PC-3 (cell line): ENCODE results near the gene DOCK1. TPM values are rescaled to one million over a fixed set of nuclear protein-coding genes. Genes with fewer than 3 reads are reported as not detected.
A peak's percentile ranks its signal among the peaks of the same experiment; 100 is the strongest.

Source experiments
- ATAC-seq: fragments of 200-7000 bp; cut with Tn5 transposase; 2 replicates; pipeline ENCODE4 v1.9.1; 2020; ENCODE audit warnings: mild to moderate bottlenecking, moderate library complexity
- BruUV-seq: library from RNA; stranded (reverse); fragments of 400-500 nt; replicated peaks from 2 replicates; lab custom pipeline; 2021; lab: Mats Ljungman, UMichigan
- CTCF ChIA-PET: fragments of 300-600 bp; sonication (Branson Sonifier 250); formaldehyde crosslinking; loops from one replicate; lab custom pipeline; 2022; ENCODE audit warnings: antibody characterized with exemption; lab: Charles Lee
- POLR2A ChIA-PET: fragments of 300-600 bp; sonication (Branson Sonifier 250); formaldehyde crosslinking; loops from one replicate; lab custom pipeline; 2022; ENCODE audit warnings: antibody characterized with exemption; ENCODE audit not compliant: unreplicated experiment; lab: Charles Lee
- DNase-seq: peaks from one replicate; pipeline ENCODE4 v3.0.0-alpha.2; 2015
- H2AFZ ChIP-seq: fragments of 300-600 bp; sonication (generic); 2 replicates; pipeline ENCODE4 v1.6.0; 2016; ENCODE audit warnings: antibody characterized with exemption, low read length
- H3F3A ChIP-seq: fragments of 300-600 bp; sonication (generic); one replicate; pipeline ENCODE4 v1.6.0; 2017; ENCODE audit warnings: antibody characterized with exemption, low read length, control low read depth, mild to moderate bottlenecking; ENCODE audit not compliant: unreplicated experiment
- H3K27ac ChIP-seq: fragments of 300-600 bp; sonication (generic); 2 replicates; pipeline ENCODE4 v1.5.1; 2016; ENCODE audit warnings: mild to moderate bottlenecking, low read length
- H3K27me3 ChIP-seq: fragments of 300-600 bp; sonication (generic); 2 replicates; pipeline ENCODE4 v1.6.1; 2016; ENCODE audit warnings: low read length, mixed read lengths
- H3K36me3 ChIP-seq: fragments of 300-600 bp; sonication (generic); 2 replicates; pipeline ENCODE4 v1.6.1; 2016; ENCODE audit warnings: low read depth, mixed run types, low read length, mixed read lengths
- H3K4me1 ChIP-seq: fragments of 300-600 bp; sonication (generic); 2 replicates; pipeline ENCODE4 v1.5.1; 2016; ENCODE audit warnings: low read length; ENCODE audit not compliant: insufficient read depth
- H3K4me2 ChIP-seq: fragments of 300-600 bp; sonication (generic); 2 replicates; pipeline ENCODE4 v1.6.0; 2016; ENCODE audit warnings: low read length
- H3K4me3 ChIP-seq: fragments of 300-600 bp; sonication (generic); 2 replicates; pipeline ENCODE4 v1.5.1; 2016; ENCODE audit warnings: mild to moderate bottlenecking, low read length, mixed read lengths
- H3K79me2 ChIP-seq: fragments of 300-600 bp; sonication (generic); 2 replicates; pipeline ENCODE4 v1.6.1; 2017; ENCODE audit warnings: low read length, mixed read lengths
- H3K9ac ChIP-seq: fragments of 300-600 bp; sonication (generic); 2 replicates; pipeline ENCODE4 v1.6.0; 2016; ENCODE audit warnings: mild to moderate bottlenecking, low read length
- H3K9me2 ChIP-seq: fragments of 300-600 bp; sonication (generic); replicated peaks from 2 replicates; pipeline ENCODE4 v1.6.1; 2016; ENCODE audit warnings: mixed run types, low read length, mixed read lengths
- H3K9me3 ChIP-seq: fragments of 300-600 bp; sonication (generic); 2 replicates; pipeline ENCODE4 v1.6.1; 2016; ENCODE audit warnings: low read length, mixed read lengths
- H4K20me1 ChIP-seq: fragments of 300-600 bp; sonication (generic); 2 replicates; pipeline ENCODE4 v1.6.1; 2016; ENCODE audit warnings: low read length, mixed read lengths
- CTCF ChIP-seq: fragments of 300-600 bp; sonication (generic); conservative IDR thresholded peaks from 2 replicates; pipeline ENCODE4 v1.5.1; 2017; ENCODE audit warnings: antibody characterized with exemption, low read depth, mild to moderate bottlenecking, low read length
- EZH2 ChIP-seq: fragments of 300-600 bp; sonication (generic); IDR thresholded peaks from one replicate; pipeline ENCODE4 v1.6.1; 2017; ENCODE audit warnings: antibody characterized with exemption, mild to moderate bottlenecking, low read length; ENCODE audit not compliant: unreplicated experiment
- EZH2phosphoT487 ChIP-seq: fragments of 300-600 bp; sonication (generic); IDR thresholded peaks from 2 replicates; pipeline ENCODE4 v1.6.1; 2018; ENCODE audit warnings: mild to moderate bottlenecking, antibody characterized with exemption, low read length, borderline replicate concordance
- intact Hi-C: fragments of 100-400 bp; cut with micrococcal nuclease; formaldehyde crosslinking; loops from 2 replicates; pipeline ENCODE4 v1.9.0; 2023
- total RNA-seq: library from RNA; depleted of rRNA; stranded (reverse); fragments of >200 nt; gene quantifications from 2 replicates; pipeline ENCODE4 v1.2.3, GENCODE V29; 2014

The DOCK1 gene
- total RNA-seq, 1 experiment from 2014 or later = 34.3 TPM

GRCh38 chr10:126940670-126941310 lies 35.6 kb downstream of the DOCK1 start:
- ChIA-PET POLR2A (no interaction called here), CTCF (no interaction called here)
- Histone ChIP-seq H3K9me2 (no peaks in the 10 kb centered on the region), H3K4me3 (no peak overlapping the region), H3K4me1 (peaks cover 18% of the 10 kb centered on the region), H3F3A (peaks cover 4% of the 10 kb centered on the region), H3K4me2 (no peak overlapping the region), H3K27ac (no peak overlapping the region), H2AFZ (no peak overlapping the region), H3K9ac (no peak overlapping the region), H3K79me2 (peaks cover 68% of the 10 kb centered on the region), H3K27me3 (no peaks in the 10 kb centered on the region), H4K20me1 (no peaks in the 10 kb centered on the region), H3K9me3 (no peaks in the 10 kb centered on the region), H3K36me3 (no peaks in the 10 kb centered on the region)
- ATAC-seq (no peak), DNase-seq (no peak)
- intact Hi-C loops = no loop called here
- TF ChIP-seq EZH2phosphoT487 = no peak
- TF ChIP-seq CTCF = no peak
- no peak for TF ChIP-seq EZH2
- no TSS peak for BruUV-seq

GRCh38 chr10:126944191-126944590 lies 39.0 kb downstream of the DOCK1 start:
- DNase-seq (no peak), ATAC-seq (no peak)
- H2AFZ ChIP-seq = no peak overlapping the region
- no peaks in the 10 kb centered on the region for H3F3A ChIP-seq
- no peak overlapping the region for H3K4me3 ChIP-seq
- 0 out of 2 replicates have a peak, but pooled peaks cover 3% of the 10 kb centered on the region for H3K36me3 ChIP-seq
- no peak overlapping the region for H3K9ac ChIP-seq
- no peaks in the 10 kb centered on the region for H3K9me2 ChIP-seq
- intact Hi-C loops = no loop called here
- ChIA-PET CTCF (no interaction called here), POLR2A (no interaction called here)
- H3K27me3 ChIP-seq = no peaks in the 10 kb centered on the region
- H3K4me2 ChIP-seq = no peak overlapping the region
- no peaks in the 10 kb centered on the region for H3K9me3 ChIP-seq
- TF ChIP-seq EZH2phosphoT487 (no peak), EZH2 (no peak), CTCF (no peak)
- H3K27ac ChIP-seq = no peak overlapping the region
- no TSS peak for BruUV-seq
- H3K79me2 ChIP-seq = peaks cover 62% of the 10 kb centered on the region
- peaks cover 8% of the 10 kb centered on the region; the same call in 1 of the 2 replicates for H3K4me1 ChIP-seq
- H4K20me1 ChIP-seq = no peaks in the 10 kb centered on the region

GRCh38 chr10:126945351-126946030 lies 40.3 kb downstream of the DOCK1 start:
- BruUV-seq = no TSS peak
- Histone ChIP-seq H3F3A (no peaks in the 10 kb centered on the region), H3K9me2 (no peaks in the 10 kb centered on the region), H3K79me2 (peaks cover 61% of the 10 kb centered on the region), H2AFZ (no peak overlapping the region), H3K9ac (no peak overlapping the region), H3K36me3 (0 out of 2 replicates have a peak, but pooled peaks cover 3% of the 10 kb centered on the region), H3K4me1 (peaks cover 8% of the 10 kb centered on the region; the same call in 1 of the 2 replicates), H3K27ac (peak overlapping the region; percentile 68), H3K9me3 (no peaks in the 10 kb centered on the region), H3K27me3 (no peaks in the 10 kb centered on the region), H3K4me3 (no peak overlapping the region), H3K4me2 (peak overlapping the region; percentile 47; the same call in 1 of the 2 replicates), H4K20me1 (no peaks in the 10 kb centered on the region)
- TF ChIP-seq EZH2phosphoT487 = no peak
- CTCF ChIA-PET = no interaction called here
- DNase-seq (peak; percentile 78), ATAC-seq (peak; percentile 91)
- POLR2A ChIA-PET = no interaction called here
- intact Hi-C loops = no loop called here
